Breast epithelium (tissue), 4 donors: ENCODE measurements around the gene HGFAC. TPM values are rescaled to one million over a fixed set of nuclear protein-coding genes. Genes with fewer than 3 reads are reported as not detected.

Source experiments
- DNase-seq, 2 donors: peaks; one replicate each; pipeline ENCODE4 v3.0.0-alpha.2; 2019; ENCODE audit warnings: low spot score in 2 of 2
- H3K27ac ChIP-seq, 2 donors: fragments of 200-600 bp; sonication (generic) in 1 of 2; one replicate each; pipeline ENCODE4 v1.5.1; 2016 to 2019; ENCODE audit warnings: mild to moderate bottlenecking in 1 of 2
- H3K27me3 ChIP-seq, 2 donors: fragments of 200-600 bp; sonication (generic) in 1 of 2; one replicate each; pipeline versions ENCODE4 v1.5.1 to v1.6.0; 2017 to 2019; ENCODE audit warnings: control low read depth in 1 of 2, mild to moderate bottlenecking in 1 of 2
- H3K36me3 ChIP-seq: fragments of 200-600 bp; one replicate; pipeline ENCODE4 v1.5.1; 2019
- H3K4me1 ChIP-seq, 2 donors: fragments of 200-600 bp; sonication (generic); one replicate each; pipeline ENCODE4 v1.5.1; 2016 to 2019; ENCODE audit warnings: control low read depth in 1 of 2
- H3K4me3 ChIP-seq, 3 donors: fragments of 200-600 bp; sonication (generic); 1 replicate in 2 of 3; 2 replicates in 1 of 3; pipeline ENCODE4 v1.5.1; 2016 to 2019; ENCODE audit warnings: mild to moderate bottlenecking in 3 of 3, moderate library complexity in 2 of 3
- H3K9me3 ChIP-seq, 2 donors: fragments of 200-600 bp; sonication (generic) in 1 of 2; one replicate each; pipeline ENCODE4 v1.5.1; 2016 to 2019; ENCODE audit warnings: control low read depth in 1 of 2
- POLR2A ChIP-seq: fragments of 450-650 bp; IDR thresholded peaks from one replicate; pipeline ENCODE4 v1.6.1; 2016; ENCODE audit warnings: antibody characterized with exemption, mild to moderate bottlenecking, moderate library complexity
- POLR2AphosphoS5 ChIP-seq, 3 donors: sonication (generic); formaldehyde crosslinking; IDR thresholded peaks; one replicate each; pipeline ENCODE4 v1.6.1; 2017; ENCODE audit warnings: antibody characterized with exemption in 3 of 3
- intact Hi-C: fragments of 100-400 bp; cut with DNase I; formaldehyde crosslinking; loops from one replicate; pipeline ENCODE4 v1.15.1; 2023; ENCODE audit warnings: low total_unique reads
- total RNA-seq, 3 donors: library from RNA; depleted of rRNA; stranded (reverse); fragments of >200 nt; gene quantifications; one replicate each; pipeline ENCODE4 v1.1.0, GENCODE V29; 2016
- TF ChIP-seq, protein P1 (sequence below), 3 donors: fragments of 450-650 bp; IDR thresholded peaks; one replicate each; pipeline ENCODE4 v1.5.1; 2016 to 2017; ENCODE audit warnings: antibody characterized with exemption in 3 of 3, mild to moderate bottlenecking in 3 of 3, moderate library complexity in 3 of 3

The HGFAC gene
- total RNA-seq, 3 donors from 2014 or later = 0.59 to 1.3 TPM; not detected in 1

DNA sequence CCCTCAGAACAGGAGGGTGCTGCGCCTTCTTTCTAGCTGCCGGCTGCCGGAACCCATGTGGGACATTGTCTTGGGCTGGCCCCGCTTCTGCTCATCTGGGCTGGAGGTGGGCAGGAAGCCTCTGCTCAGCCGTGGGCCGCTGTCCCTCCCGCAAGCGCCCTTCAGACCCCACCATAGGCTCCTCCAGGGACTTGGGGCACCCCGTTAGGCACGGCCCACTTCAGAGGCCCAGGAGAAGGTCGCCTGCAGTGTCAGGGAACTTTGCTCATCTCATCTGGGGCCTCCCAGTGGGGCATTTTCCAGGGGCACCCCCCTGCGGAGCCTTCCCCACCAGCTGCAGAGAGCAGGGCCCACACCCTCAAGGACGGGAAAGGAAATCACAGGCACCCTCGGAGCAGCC, 54.3 kb downstream of the HGFAC start:
- Histone ChIP-seq H3K27me3 (peaks cover 0 to 24% of the 10 kb centered on the region in 2 donors), H3K27ac (no peak overlapping the region), H3K36me3 (no peaks in the 10 kb centered on the region), H3K4me3 (no peak overlapping the region), H3K4me1 (no peaks in the 10 kb centered on the region), H3K9me3 (no peaks in the 10 kb centered on the region)
- intact Hi-C loops = no loop called here
- no peak for DNase-seq
- TF ChIP-seq, protein P1, sequence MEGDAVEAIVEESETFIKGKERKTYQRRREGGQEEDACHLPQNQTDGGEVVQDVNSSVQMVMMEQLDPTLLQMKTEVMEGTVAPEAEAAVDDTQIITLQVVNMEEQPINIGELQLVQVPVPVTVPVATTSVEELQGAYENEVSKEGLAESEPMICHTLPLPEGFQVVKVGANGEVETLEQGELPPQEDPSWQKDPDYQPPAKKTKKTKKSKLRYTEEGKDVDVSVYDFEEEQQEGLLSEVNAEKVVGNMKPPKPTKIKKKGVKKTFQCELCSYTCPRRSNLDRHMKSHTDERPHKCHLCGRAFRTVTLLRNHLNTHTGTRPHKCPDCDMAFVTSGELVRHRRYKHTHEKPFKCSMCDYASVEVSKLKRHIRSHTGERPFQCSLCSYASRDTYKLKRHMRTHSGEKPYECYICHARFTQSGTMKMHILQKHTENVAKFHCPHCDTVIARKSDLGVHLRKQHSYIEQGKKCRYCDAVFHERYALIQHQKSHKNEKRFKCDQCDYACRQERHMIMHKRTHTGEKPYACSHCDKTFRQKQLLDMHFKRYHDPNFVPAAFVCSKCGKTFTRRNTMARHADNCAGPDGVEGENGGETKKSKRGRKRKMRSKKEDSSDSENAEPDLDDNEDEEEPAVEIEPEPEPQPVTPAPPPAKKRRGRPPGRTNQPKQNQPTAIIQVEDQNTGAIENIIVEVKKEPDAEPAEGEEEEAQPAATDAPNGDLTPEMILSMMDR (IDR thresholded peaks at IDR 0.05) = no peak
- no peak for TF ChIP-seq POLR2A
- no peak for TF ChIP-seq POLR2AphosphoS5 (IDR thresholded peaks at IDR 0.05)

DNA sequence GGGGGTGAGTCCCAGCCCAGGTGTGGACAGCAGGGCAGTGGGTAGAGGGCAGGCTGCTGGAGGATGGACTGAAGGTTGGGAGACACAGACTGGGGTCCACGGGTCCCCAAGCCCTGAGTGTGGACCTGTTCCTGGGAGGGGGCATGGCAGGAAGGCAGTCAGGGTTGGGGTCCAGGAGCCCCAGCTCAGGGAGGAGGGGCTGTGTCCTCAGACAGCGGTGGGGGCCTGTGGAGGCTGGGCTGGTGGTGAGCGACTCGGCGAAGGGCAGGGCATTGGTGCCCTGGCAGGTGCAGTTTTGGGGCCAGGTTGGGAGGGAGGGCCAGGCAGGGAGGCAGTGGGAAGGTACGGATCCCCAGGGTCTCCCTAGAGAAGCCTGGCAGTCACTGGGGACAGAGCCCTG, 55.3 kb downstream of the HGFAC start:
- DNase-seq = no peak
- intact Hi-C loops = no loop called here
- Histone ChIP-seq H3K9me3 (no peaks in the 10 kb centered on the region), H3K36me3 (no peaks in the 10 kb centered on the region), H3K4me1 (no peaks in the 10 kb centered on the region), H3K27me3 (peaks cover 0 to 17% of the 10 kb centered on the region in 2 donors), H3K27ac (no peak overlapping the region), H3K4me3 (no peak overlapping the region)
- TF ChIP-seq POLR2AphosphoS5 (IDR thresholded peaks at IDR 0.05) (no peak), POLR2A (no peak)
- TF ChIP-seq, protein P1 (IDR thresholded peaks at IDR 0.05) = no peak

DNA sequence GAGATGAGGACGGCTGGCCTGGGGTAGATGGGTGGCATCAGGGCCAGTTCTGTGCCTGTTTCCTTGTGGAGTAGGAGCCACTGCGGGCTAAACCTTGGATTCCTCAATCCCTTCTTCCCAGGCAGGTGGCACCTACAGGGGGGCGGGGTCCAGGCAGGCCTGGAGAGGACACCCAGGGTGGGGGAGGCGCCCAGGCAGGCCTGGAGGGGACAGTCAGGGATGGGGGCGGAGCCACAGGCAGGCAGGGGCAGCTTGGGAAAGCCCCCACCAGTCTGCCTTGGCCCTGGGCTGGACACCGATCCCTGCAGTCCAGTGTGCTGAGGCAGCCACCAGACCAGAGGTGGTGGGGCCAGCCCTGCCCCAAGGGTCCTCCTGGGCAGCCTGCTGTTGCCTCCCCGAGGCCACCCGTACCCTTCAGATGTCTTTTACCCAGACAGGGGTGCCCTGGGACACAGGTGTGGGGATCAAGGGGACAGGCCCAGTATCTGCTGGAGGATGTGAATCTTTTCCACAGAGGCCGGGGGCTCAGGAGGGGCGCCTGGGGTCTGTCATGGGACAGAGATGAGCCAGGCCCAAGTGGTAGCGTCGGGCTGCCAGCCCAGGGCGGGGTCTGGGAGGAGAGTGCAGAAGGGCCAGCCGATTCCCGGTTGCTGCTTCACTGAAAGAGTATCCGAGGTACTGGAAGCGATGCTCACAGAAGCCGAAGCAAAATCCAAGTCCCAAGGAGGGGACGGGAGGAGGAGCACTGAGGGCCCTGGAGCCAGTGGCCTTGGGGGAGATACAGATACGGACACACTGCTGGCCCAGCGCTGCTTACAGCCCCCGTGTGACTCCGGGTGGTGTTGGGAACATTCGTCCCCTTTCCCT, 56.0 kb downstream of the HGFAC start:
- TF ChIP-seq POLR2AphosphoS5 (IDR thresholded peaks at IDR 0.05) (no peak), POLR2A (no peak)
- TF ChIP-seq, protein P1 (IDR thresholded peaks at IDR 0.05) = no peak
- no peaks in the 10 kb centered on the region for H3K36me3 ChIP-seq

DNA sequence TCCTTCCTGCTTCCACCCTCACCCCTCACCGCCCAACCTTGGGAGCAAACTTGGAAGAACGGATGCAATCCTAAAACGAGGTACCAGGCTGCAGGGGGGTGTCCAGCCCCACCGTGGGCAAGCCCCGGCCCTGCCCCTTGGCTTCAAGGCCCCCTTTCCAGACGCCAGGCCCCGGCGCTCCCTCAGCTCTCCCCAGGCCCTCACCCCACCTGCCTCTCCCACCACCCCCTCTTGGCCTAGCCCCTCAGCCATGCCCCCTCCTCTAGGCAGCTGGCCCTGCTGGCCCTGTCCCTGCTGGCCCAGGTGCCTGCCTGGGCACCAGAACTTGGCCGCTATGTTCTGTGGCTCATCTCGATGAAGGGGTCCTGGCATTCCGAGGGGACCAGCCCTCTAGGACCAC, 56.6 kb downstream of the HGFAC start:
- H3K27ac ChIP-seq = no peak overlapping the region
- no peaks in the 10 kb centered on the region for H3K36me3 ChIP-seq
- H3K27me3 ChIP-seq = peaks cover 0 to 7% of the 10 kb centered on the region in 2 donors
- DNase-seq = no peak
- H3K4me1 ChIP-seq = no peaks in the 10 kb centered on the region
- intact Hi-C loops = no loop called here
- no peak overlapping the region for H3K4me3 ChIP-seq
- TF ChIP-seq, protein P1 (IDR thresholded peaks at IDR 0.05) = no peak
- no peak for TF ChIP-seq POLR2AphosphoS5 (IDR thresholded peaks at IDR 0.05)
- TF ChIP-seq POLR2A = no peak
- no peaks in the 10 kb centered on the region for H3K9me3 ChIP-seq

More for the DNA sequence above, 56.0 kb downstream of the HGFAC start:
- intact Hi-C loops = no loop called here
- Histone ChIP-seq H3K9me3 (no peaks in the 10 kb centered on the region), H3K4me1 (no peaks in the 10 kb centered on the region), H3K27me3 (peaks cover 0 to 11% of the 10 kb centered on the region in 2 donors), H3K4me3 (no peak overlapping the region), H3K27ac (no peak overlapping the region)
- no peak for DNase-seq

Other genes starting within 250 kb of the HGFAC start
- under 1 TPM; 0.48 to 0.88 (median 0.66) TPM for gene MSANTD1, start 192.8 kb upstream of the HGFAC start, total RNA-seq
- 10 to 100 TPM; 24.3 to 94.5 (median 29.9) TPM for gene RGS12, start 148.9 kb upstream of the HGFAC start, total RNA-seq
- 1 to 10 TPM in 2 of 3 donors, not detected in 1; 1.3 to 3.5 TPM for gene DOK7, start 21.3 kb downstream of the HGFAC start, total RNA-seq
- gene LRPAP1, start 90.5 kb downstream of the HGFAC start, total RNA-seq = 100 to 1,000 TPM; 104 to 204 (median 111) TPM